Uterus (tissue), 4 donors: ENCODE results near the gene FTSJ3. TPM values are rescaled to one million over a fixed set of nuclear protein-coding genes. Genes with fewer than 3 reads are reported as not detected.

Experiments
- DNase-seq, 2 donors: peaks; one replicate each; pipeline ENCODE4 v3.0.0-alpha.2; 2019 to 2020
- H3K27ac ChIP-seq, 2 donors: fragments of 200-600 bp; sonication (generic); 1 replicate in 1 of 2; 2 replicates in 1 of 2; pipeline ENCODE4 v1.5.1; 2016 to 2018
- H3K27me3 ChIP-seq, 2 donors: fragments of 200-600 bp; sonication (generic); one replicate each; pipeline ENCODE4 v1.5.1; 2018 to 2019; ENCODE audit warnings: control low read depth in 1 of 2
- H3K36me3 ChIP-seq, 2 donors: fragments of 200-600 bp; sonication (generic); one replicate each; pipeline ENCODE4 v1.5.1; 2019; ENCODE audit warnings: control low read depth in 1 of 2
- H3K4me1 ChIP-seq, 2 donors: fragments of 200-600 bp; sonication (generic); one replicate each; pipeline ENCODE4 v1.5.1; 2018 to 2019; ENCODE audit warnings: control low read depth in 1 of 2
- H3K4me3 ChIP-seq, 2 donors: fragments of 200-600 bp; sonication (generic); 1 replicate in 1 of 2; 2 replicates in 1 of 2; pipeline ENCODE4 v1.5.1; 2018 to 2019; ENCODE audit warnings: mild to moderate bottlenecking in 1 of 2
- H3K9me3 ChIP-seq, 2 donors: fragments of 200-600 bp; sonication (generic); one replicate each; pipeline ENCODE4 v1.5.1; 2019; ENCODE audit warnings: control low read depth in 1 of 2
- CTCF ChIP-seq, 4 experiments: fragments of 200-600 bp in 2 of 4; fragments of 450-650 bp in 2 of 4; sonication (generic) in 2 of 4; IDR thresholded peaks; one replicate each; pipeline ENCODE4 v1.5.1; 2016 to 2019; ENCODE audit warnings: antibody characterized with exemption in 4 of 4, mild to moderate bottlenecking in 2 of 4, moderate library complexity in 1 of 4
- POLR2A ChIP-seq, 2 donors: fragments of 450-650 bp; IDR thresholded peaks; one replicate each; pipeline ENCODE4 v1.6.1; 2016; ENCODE audit warnings: antibody characterized with exemption in 2 of 2, mild to moderate bottlenecking in 1 of 2, moderate library complexity in 1 of 2
- intact Hi-C: fragments of 100-400 bp; cut with DNase I; formaldehyde crosslinking; loops from one replicate; pipeline ENCODE4 v1.15.1; 2023; ENCODE audit warnings: low total_unique reads
- total RNA-seq, 4 donors: library from RNA; depleted of rRNA in 3 of 4; stranded (reverse); fragments of >200 nt in 3 of 4; gene quantifications; one replicate each; pipeline versions ENCODE4 v1.1.0 to v1.2.4, GENCODE V29; 2014 to 2023
- donor health status: DM: yes; HTN: yes; CAD: no.

Gene FTSJ3
- total RNA-seq, 4 donors from 2014 or later = 29.7 to 64.7 (median 53.3) TPM

GRCh38 chr17:63820963-63821561 lies 6.4 kb downstream of the FTSJ3 start:
- Histone ChIP-seq H3K9me3 (no peaks in the 10 kb centered on the region), H3K27ac (no peak overlapping the region), H3K36me3 (no peaks in the 10 kb centered on the region), H3K4me3 (no peak overlapping the region), H3K27me3 (no peaks in the 10 kb centered on the region), H3K4me1 (peaks cover 0 to 2% of the 10 kb centered on the region in 2 donors)
- no peak for DNase-seq
- TF ChIP-seq POLR2A (IDR thresholded peaks at IDR 0.05) (no peak), CTCF (IDR thresholded peaks at IDR 0.05) (no peak)
- intact Hi-C loops = no loop called here

GRCh38 chr17:63819585-63820537 lies 7.6 kb downstream of the FTSJ3 start:
- TF ChIP-seq POLR2A (IDR thresholded peaks at IDR 0.05) (no peak), CTCF (IDR thresholded peaks at IDR 0.05) (no peak)
- DNase-seq = no peak
- H3K4me3 ChIP-seq = no peak overlapping the region
- H3K9me3 ChIP-seq = no peaks in the 10 kb centered on the region
- H3K36me3 ChIP-seq = no peaks in the 10 kb centered on the region
- intact Hi-C loops = no loop called here
- no peaks in the 10 kb centered on the region for H3K27me3 ChIP-seq
- no peaks in the 10 kb centered on the region for H3K4me1 ChIP-seq
- H3K27ac ChIP-seq = no peak overlapping the region

GRCh38 chr17:63819131-63819530 lies 8.3 kb downstream of the FTSJ3 start:
- no peak for DNase-seq
- no peak overlapping the region for H3K27ac ChIP-seq
- no peak overlapping the region for H3K4me3 ChIP-seq
- H3K9me3 ChIP-seq = no peaks in the 10 kb centered on the region
- intact Hi-C loops = no loop called here
- H3K27me3 ChIP-seq = no peaks in the 10 kb centered on the region
- TF ChIP-seq CTCF (IDR thresholded peaks at IDR 0.05) = no peak
- no peak for TF ChIP-seq POLR2A (IDR thresholded peaks at IDR 0.05)
- H3K4me1 ChIP-seq = no peaks in the 10 kb centered on the region
- H3K36me3 ChIP-seq = no peaks in the 10 kb centered on the region

GRCh38 chr17:63817736-63818385 lies 9.6 kb downstream of the FTSJ3 start:
- Histone ChIP-seq H3K4me1 (no peaks in the 10 kb centered on the region), H3K4me3 (no peak overlapping the region), H3K27ac (no peak overlapping the region), H3K9me3 (no peaks in the 10 kb centered on the region), H3K36me3 (no peaks in the 10 kb centered on the region), H3K27me3 (no peaks in the 10 kb centered on the region)
- DNase-seq = no peak
- TF ChIP-seq POLR2A (IDR thresholded peaks at IDR 0.05) (no peak), CTCF (IDR thresholded peaks at IDR 0.05) (no peak)
- intact Hi-C loops = no loop called here

GRCh38 chr17:63816669-63817068 lies 10.8 kb downstream of the FTSJ3 start:
- intact Hi-C loops = no loop called here
- no peaks in the 10 kb centered on the region for H3K9me3 ChIP-seq
- H3K27me3 ChIP-seq = no peaks in the 10 kb centered on the region
- no peak for DNase-seq
- H3K4me1 ChIP-seq = no peaks in the 10 kb centered on the region
- TF ChIP-seq CTCF (IDR thresholded peaks at IDR 0.05) (no peak), POLR2A (IDR thresholded peaks at IDR 0.05) (no peak)
- no peak overlapping the region for H3K27ac ChIP-seq
- H3K36me3 ChIP-seq = no peaks in the 10 kb centered on the region
- no peak overlapping the region for H3K4me3 ChIP-seq
